ENCODE measurements around the gene GLYR1. TPM values are rescaled to one million over a fixed set of nuclear protein-coding genes. Genes with fewer than 3 reads are reported as not detected.

GLYR1 gene
- total RNA-seq, 1 donor from 2014 or later: 133 TPM

DNA sequence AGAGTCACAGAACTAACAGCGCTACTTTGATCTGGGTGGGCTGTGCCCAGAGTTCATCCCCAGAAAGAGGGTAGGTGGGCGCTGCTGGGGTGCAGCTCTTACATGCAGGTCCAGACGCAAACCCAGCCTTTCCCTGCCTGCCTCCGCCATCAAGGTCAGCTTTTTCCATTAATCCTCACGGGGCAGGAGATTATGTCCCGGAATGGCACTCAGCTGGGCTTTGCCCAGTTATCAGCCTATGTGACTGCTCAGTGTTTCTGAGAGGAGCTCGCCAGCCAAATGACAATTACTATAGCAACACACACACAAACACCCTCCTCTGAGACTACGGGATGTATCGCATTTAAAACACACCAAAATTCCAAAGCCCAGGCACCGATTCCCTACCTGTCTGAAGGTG, 20.1 kb downstream of the GLYR1 start:
- H3K27me3 Mint-ChIP-seq (ENCODE audit: low read depth): no peaks in the 10 kb centered on the region
- peaks cover 8% of the 10 kb centered on the region for H3K36me3 Mint-ChIP-seq (ENCODE audit: low read depth)
- DNase-seq (ENCODE audit: low read depth, low spot score): no peak
- H3K4me3 Mint-ChIP-seq: no peak overlapping the region
- no peaks in the 10 kb centered on the region for H3K9me3 Mint-ChIP-seq
- H3K4me1 Mint-ChIP-seq: no peaks in the 10 kb centered on the region
- no peak for TF ChIP-seq CTCF (conservative IDR thresholded peaks at IDR 0.05)
- H3K27ac Mint-ChIP-seq (ENCODE audit: unreplicated experiment): no peak overlapping the region

DNA sequence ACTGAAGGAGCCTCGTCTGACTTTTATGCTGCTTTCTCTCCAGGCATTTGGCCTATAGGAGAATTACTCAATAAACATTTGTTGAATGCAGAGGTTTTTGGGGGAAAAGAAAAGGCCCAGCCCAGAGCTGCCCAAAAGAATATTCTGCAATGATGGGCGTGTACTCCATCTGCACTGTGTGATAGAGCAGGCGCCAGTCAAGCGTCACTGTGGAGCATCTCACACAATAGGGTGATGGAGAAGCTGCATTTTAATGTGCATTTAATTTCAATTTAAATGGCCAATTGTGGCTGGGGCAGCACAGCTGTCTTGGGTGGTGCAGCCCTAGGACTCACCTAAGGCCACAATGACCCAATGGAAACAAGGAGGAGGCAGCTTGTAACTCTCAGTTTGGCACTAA, 20.6 kb downstream of the GLYR1 start:
- no peaks in the 10 kb centered on the region for H3K9me3 Mint-ChIP-seq
- H3K27me3 Mint-ChIP-seq (ENCODE audit: low read depth): no peaks in the 10 kb centered on the region
- TF ChIP-seq CTCF (conservative IDR thresholded peaks at IDR 0.05): no peak
- H3K4me1 Mint-ChIP-seq: no peaks in the 10 kb centered on the region
- no peak overlapping the region for H3K4me3 Mint-ChIP-seq
- no peak overlapping the region for H3K27ac Mint-ChIP-seq (ENCODE audit: unreplicated experiment)
- H3K36me3 Mint-ChIP-seq (ENCODE audit: low read depth): peaks cover 8% of the 10 kb centered on the region
- DNase-seq (ENCODE audit: low read depth, low spot score): no peak

- no peak for TF ChIP-seq CTCF (conservative IDR thresholded peaks at IDR 0.05)
- Mint-ChIP-seq H3K9me3 (no peaks in the 10 kb centered on the region), H3K4me1 (no peaks in the 10 kb centered on the region), H3K36me3 (ENCODE audit: low read depth) (peaks cover 4% of the 10 kb centered on the region), H3K27ac (ENCODE audit: unreplicated experiment) (peak overlapping the region; percentile 44), H3K27me3 (ENCODE audit: low read depth) (no peaks in the 10 kb centered on the region), H3K4me3 (no peak overlapping the region)
- DNase-seq (ENCODE audit: low read depth, low spot score): no peak
Measured at GRCh38 chr16:4825196-4825595, 21.9 kb downstream of the GLYR1 start.

- no peak for DNase-seq (ENCODE audit: low read depth, low spot score)
- Mint-ChIP-seq H3K4me3 (no peak overlapping the region), H3K27ac (ENCODE audit: unreplicated experiment) (no peak overlapping the region), H3K27me3 (ENCODE audit: low read depth) (no peaks in the 10 kb centered on the region), H3K9me3 (no peaks in the 10 kb centered on the region), H3K4me1 (no peaks in the 10 kb centered on the region), H3K36me3 (ENCODE audit: low read depth) (peaks cover 8% of the 10 kb centered on the region)
- no peak for TF ChIP-seq CTCF (conservative IDR thresholded peaks at IDR 0.05)
Measured at GRCh38 chr16:4820652-4821051, 26.4 kb downstream of the GLYR1 start.

GRCh38 chr16:4814542-4815173, 32.4 kb downstream of the GLYR1 start:
- Mint-ChIP-seq H3K27me3 (ENCODE audit: low read depth) (no peaks in the 10 kb centered on the region), H3K27ac (ENCODE audit: unreplicated experiment) (peak overlapping the region; percentile 43), H3K9me3 (no peaks in the 10 kb centered on the region), H3K4me3 (no peak overlapping the region), H3K36me3 (ENCODE audit: low read depth) (peaks cover 13% of the 10 kb centered on the region), H3K4me1 (no peaks in the 10 kb centered on the region)
- DNase-seq (ENCODE audit: low read depth, low spot score): no peak
- TF ChIP-seq CTCF (conservative IDR thresholded peaks at IDR 0.05): no peak
